Heart left ventricle (tissue), 16 donors: ENCODE results near the gene BMPR2. TPM values are rescaled to one million over a fixed set of nuclear protein-coding genes. Genes with fewer than 3 reads are reported as not detected.
"Not testable (repeated sequence)": the region's sequence is repeated elsewhere in the genome, so short reads cannot be mapped to it uniquely, and the experiment has no call there.

ENCODE experiments used
- ATAC-seq, 4 donors: fragments of 200-7000 bp; cut with Tn5 transposase; one replicate each; pipeline ENCODE4 v1.9.1; 2020 to 2022; ENCODE audit warnings: moderate library complexity in 4 of 4, mild to moderate bottlenecking in 3 of 4, moderate number of reproducible peaks in 1 of 4
- DNase-seq, 5 donors: peaks; one replicate each; pipeline ENCODE4 v3.0.0-alpha.2; 2020
- H3K27ac ChIP-seq, 12 donors: fragments of 200-600 bp; sonication (generic) in 4 of 12; one replicate each; pipeline versions ENCODE4 v1.5.0 to v1.8.0; 2016 to 2022; ENCODE audit warnings: mild to moderate bottlenecking in 2 of 12
- H3K27me3 ChIP-seq, 9 donors: fragments of 200-600 bp; sonication (generic) in 2 of 9; one replicate each; pipeline versions ENCODE4 v1.5.1 to v1.8.0; 2016 to 2022; ENCODE audit warnings: mild to moderate bottlenecking in 3 of 9
- H3K36me3 ChIP-seq, 9 donors: fragments of 200-600 bp; sonication (generic) in 2 of 9; one replicate each; pipeline versions ENCODE4 v1.5.0 to v1.8.0; 2018 to 2022; ENCODE audit warnings: mild to moderate bottlenecking in 2 of 9
- H3K4me1 ChIP-seq, 12 donors: fragments of 200-600 bp; sonication (generic) in 4 of 12; one replicate each; pipeline versions ENCODE4 v1.5.0 to v1.8.0; 2016 to 2022; ENCODE audit warnings: mild to moderate bottlenecking in 3 of 12
- H3K4me3 ChIP-seq, 12 donors: fragments of 200-600 bp; sonication (generic) in 4 of 12; one replicate each; pipeline versions ENCODE4 v1.5.0 to v1.8.0; 2017 to 2022; ENCODE audit warnings: mild to moderate bottlenecking in 9 of 12, moderate library complexity in 4 of 12
- H3K9me3 ChIP-seq, 12 donors: fragments of 200-600 bp; sonication (generic) in 4 of 12; one replicate each; pipeline versions ENCODE4 v1.5.0 to v1.8.0; 2016 to 2022; ENCODE audit warnings: mild to moderate bottlenecking in 1 of 12
- POLR2A ChIP-seq, 2 donors: fragments of 450-650 bp; IDR thresholded peaks; one replicate each; pipeline ENCODE4 v1.6.1; 2017; ENCODE audit warnings: antibody characterized with exemption in 2 of 2, mild to moderate bottlenecking in 2 of 2, moderate library complexity in 2 of 2
- WGBS, 4 donors: extraction: QIAGEN DNeasy Blood & Tissue Kit in 2 of 4; methylation state at CpG; one replicate each; pipeline versions ENCODE4 v1.1.5 to v1.1.7; 2013 to 2018; 5-methylcytosine and 5-hydroxymethylcytosine counted together
- intact Hi-C, 10 donors: fragments of 100-400 bp; cut with DNase I; formaldehyde crosslinking; loops; one replicate each; pipeline versions ENCODE4 v1.11.1 to v1.14.2; 2022
- polyA plus RNA-seq, 2 donors: library from polyadenylated mRNA; stranded (reverse); fragments of 200-250 nt; gene quantifications; one replicate each; pipeline ENCODE4 v1.2.3, GENCODE V29; 2013
- total RNA-seq, 9 donors: library from RNA; depleted of rRNA in 2 of 9; stranded (reverse); fragments of >200 nt in 2 of 9; fragmentation: NEBNext Ultra II Directional in 3 of 9; extraction: Animal tissue kit (Norgen Biotek cat#: 25700) in 3 of 9; gene quantifications; one replicate each; pipeline versions ENCODE4 v1.1.0 to v1.2.4, GENCODE V29; 2016 to 2023
- TF ChIP-seq, protein P1 (sequence below), 12 donors: fragments of 200-600 bp; sonication (generic) in 4 of 12; IDR thresholded peaks; one replicate each; pipeline versions ENCODE4 v1.5.0 to v1.8.0; 2018 to 2022; ENCODE audit warnings: antibody characterized with exemption in 12 of 12, mild to moderate bottlenecking in 5 of 12
- donor health status: ischemic (EF 13 %, LVEDD 7.1; RV severe dilation, severe dysfunction).
- donor health status: healthy with polysubstance abuse.
- donor health status: DM: no; HTN: yes; CAD: no.
- donor health status: DM: no; HTN: no; CAD: no.
- donor health status: ischemic (EF 25% LVEDD 6.9; RV normal size, moderate dysfunction).
- donor health status: ischemic (EF 25% LVEDD 5.7; RV mildly dilated, moderate dysfunction).
- donor health status: healthy.
- donor health status: DM: yes; HTN: yes; CAD: no.
- donor health status: ischemic (EF 35%, LVEDD 5.7; RV mildly dilated, moderate dysfunction).
- donor health status: nonischemic (EF 11% LVEDD 7.7; RV severe dilation, severe dysfunction).
- donor health status: DM: yes; HTN: yes; CAD: no.
- donor health status: PGD.
- donor health status: ischemic (EF 29% LVEDD 5.4; RV normal size, mild dysfunction).
- donor health status: nonischemic (EF 23%, LVEDD 6.1; RV moderate dilation, normal function).

BMPR2 gene
- total and polyA plus RNA-seq, 11 donors, result 9.0 to 81.9 (median 59.9) TPM

DNA sequence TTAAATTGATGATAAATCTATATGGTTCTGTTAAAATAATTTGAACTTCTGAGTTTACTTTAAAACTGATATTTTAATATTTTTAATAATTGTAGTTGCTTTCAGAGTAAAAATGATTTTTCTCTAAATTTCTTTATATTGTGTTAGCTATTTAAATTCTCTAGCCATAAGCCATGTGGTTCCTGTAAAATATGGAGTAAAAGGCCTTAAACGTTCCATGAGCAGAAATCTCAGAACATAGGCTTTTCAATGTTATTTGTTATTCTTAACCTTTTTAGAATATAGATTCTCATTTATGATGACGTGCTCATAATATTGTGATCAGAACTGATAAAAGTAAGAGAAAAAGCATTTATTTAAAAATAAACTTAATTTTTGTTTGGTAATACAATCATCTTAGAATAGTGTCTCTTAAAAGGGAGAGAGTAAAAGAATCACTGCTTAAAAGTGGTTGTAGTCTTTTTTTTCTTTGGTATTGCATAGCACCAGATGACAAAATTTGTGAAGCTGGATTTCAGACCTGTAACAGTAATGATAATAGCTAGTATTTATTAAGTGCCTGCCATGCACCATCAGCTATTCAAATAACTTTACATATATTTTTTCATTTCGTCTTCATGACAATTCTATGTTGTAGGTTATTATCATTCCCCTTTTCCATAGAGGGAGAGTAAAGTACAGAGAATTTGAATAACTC, 2.7 kb downstream of the BMPR2 start:
- TF ChIP-seq, protein P1, sequence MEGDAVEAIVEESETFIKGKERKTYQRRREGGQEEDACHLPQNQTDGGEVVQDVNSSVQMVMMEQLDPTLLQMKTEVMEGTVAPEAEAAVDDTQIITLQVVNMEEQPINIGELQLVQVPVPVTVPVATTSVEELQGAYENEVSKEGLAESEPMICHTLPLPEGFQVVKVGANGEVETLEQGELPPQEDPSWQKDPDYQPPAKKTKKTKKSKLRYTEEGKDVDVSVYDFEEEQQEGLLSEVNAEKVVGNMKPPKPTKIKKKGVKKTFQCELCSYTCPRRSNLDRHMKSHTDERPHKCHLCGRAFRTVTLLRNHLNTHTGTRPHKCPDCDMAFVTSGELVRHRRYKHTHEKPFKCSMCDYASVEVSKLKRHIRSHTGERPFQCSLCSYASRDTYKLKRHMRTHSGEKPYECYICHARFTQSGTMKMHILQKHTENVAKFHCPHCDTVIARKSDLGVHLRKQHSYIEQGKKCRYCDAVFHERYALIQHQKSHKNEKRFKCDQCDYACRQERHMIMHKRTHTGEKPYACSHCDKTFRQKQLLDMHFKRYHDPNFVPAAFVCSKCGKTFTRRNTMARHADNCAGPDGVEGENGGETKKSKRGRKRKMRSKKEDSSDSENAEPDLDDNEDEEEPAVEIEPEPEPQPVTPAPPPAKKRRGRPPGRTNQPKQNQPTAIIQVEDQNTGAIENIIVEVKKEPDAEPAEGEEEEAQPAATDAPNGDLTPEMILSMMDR (IDR thresholded peaks at IDR 0.05), result no peak
- no peak for TF ChIP-seq POLR2A (IDR thresholded peaks at IDR 0.05)
- Histone ChIP-seq H3K4me1 (peaks cover 0 to 52% (median 32%) of the 10 kb centered on the region in 12 donors), H3K4me3 (peak overlapping the region; percentile 64 to 99 (median 85)), H3K27me3 (no peaks in the 10 kb centered on the region), H3K27ac (peak overlapping the region in 10 of 12 donors; percentile 97 to 100 (median 98)), H3K9me3 (no peaks in the 10 kb centered on the region), H3K36me3 (no peaks in the 10 kb centered on the region)
- ATAC-seq (no peak), DNase-seq (no peak)
- 6 to 16% (median 10%) methylated on average over 3 of the region's 3 CpGs for WGBS, 4 donors
- intact Hi-C loops, result loop anchor here (5.0 to 10.0 kb wide), 16 partner anchors 48 to 636 kb away; partner anchors contain the start of genes NBEAL1 (in 1 of the 10), NOP58 (in 1 of the 10) and SUMO1 (in 1 of the 10)

DNA sequence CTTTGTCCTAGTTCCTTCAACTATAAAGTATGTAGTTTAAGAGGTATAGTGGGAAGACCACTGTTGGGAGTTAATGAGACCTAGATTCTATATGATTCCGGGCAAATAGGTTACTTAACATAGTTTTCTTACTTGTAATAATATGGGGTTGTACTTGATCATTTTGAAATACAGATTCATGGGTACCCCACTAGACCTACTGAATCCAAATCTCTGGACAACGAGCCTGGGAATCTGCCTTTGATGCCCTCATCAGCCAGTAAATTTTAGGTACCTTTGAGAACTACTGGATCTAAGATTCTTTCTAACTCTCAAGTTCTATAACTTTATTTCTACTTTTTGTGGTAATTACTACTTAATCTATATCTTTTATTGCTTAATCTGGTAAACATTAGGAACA, 6.6 kb downstream of the BMPR2 start:
- DNase-seq, result no peak
- no peak overlapping the region for H3K27ac ChIP-seq
- WGBS, 4 donors, result 88 to 95% (median 91%) methylated on average over 2 of the region's 2 CpGs
- intact Hi-C loops, result loop anchor here in 2 of 10 donors (10.0 kb wide), 3 partner anchors 52 to 92 kb away; no protein-coding TSS in a partner anchor
- no peaks in the 10 kb centered on the region for H3K9me3 ChIP-seq
- H3K4me3 ChIP-seq, result no peak overlapping the region
- TF ChIP-seq, protein P1 (IDR thresholded peaks at IDR 0.05), result no peak
- TF ChIP-seq POLR2A (IDR thresholded peaks at IDR 0.05), result no peak
- H3K27me3 ChIP-seq, result no peaks in the 10 kb centered on the region
- H3K36me3 ChIP-seq, result peaks cover 0 to 5% (median 0%) of the 10 kb centered on the region in 9 donors
- H3K4me1 ChIP-seq, result peaks cover 0 to 69% (median 56%) of the 10 kb centered on the region in 12 donors
- no peak for ATAC-seq

DNA sequence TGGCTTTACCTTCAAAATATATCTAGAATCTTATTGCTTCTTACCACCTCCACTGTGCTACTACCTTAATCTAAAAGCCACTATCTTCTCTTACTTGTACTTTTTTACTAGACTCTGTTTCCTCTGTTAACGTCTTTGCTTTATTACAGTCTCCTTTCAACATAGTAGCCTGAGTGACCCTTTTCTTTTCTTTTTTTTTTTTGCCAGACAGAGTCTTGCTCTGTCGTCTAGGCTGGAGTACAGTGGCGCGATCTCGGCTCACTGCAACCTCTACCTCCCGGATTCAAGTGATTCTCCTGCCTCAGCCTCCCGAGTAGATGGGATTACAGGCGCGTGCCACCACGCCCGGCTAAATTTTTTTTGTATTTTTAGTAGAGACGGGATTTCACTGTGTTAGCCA, 10.4 kb downstream of the BMPR2 start:
- H3K27ac ChIP-seq, H3K27me3 ChIP-seq, H3K4me3 ChIP-seq, H3K36me3 ChIP-seq, H3K9me3 ChIP-seq, DNase-seq, ATAC-seq: not testable (repeated sequence)
- 87 to 92% (median 88%) methylated on average over 12 of the region's 12 CpGs for WGBS, 4 donors
- peaks cover 0 to 59% (median 37%) of the 10 kb centered on the region in 12 donors for H3K4me1 ChIP-seq
- intact Hi-C loops, result loop anchor here in 2 of 10 donors (10.0 kb wide), 3 partner anchors 48 to 88 kb away; no protein-coding TSS in a partner anchor

DNA sequence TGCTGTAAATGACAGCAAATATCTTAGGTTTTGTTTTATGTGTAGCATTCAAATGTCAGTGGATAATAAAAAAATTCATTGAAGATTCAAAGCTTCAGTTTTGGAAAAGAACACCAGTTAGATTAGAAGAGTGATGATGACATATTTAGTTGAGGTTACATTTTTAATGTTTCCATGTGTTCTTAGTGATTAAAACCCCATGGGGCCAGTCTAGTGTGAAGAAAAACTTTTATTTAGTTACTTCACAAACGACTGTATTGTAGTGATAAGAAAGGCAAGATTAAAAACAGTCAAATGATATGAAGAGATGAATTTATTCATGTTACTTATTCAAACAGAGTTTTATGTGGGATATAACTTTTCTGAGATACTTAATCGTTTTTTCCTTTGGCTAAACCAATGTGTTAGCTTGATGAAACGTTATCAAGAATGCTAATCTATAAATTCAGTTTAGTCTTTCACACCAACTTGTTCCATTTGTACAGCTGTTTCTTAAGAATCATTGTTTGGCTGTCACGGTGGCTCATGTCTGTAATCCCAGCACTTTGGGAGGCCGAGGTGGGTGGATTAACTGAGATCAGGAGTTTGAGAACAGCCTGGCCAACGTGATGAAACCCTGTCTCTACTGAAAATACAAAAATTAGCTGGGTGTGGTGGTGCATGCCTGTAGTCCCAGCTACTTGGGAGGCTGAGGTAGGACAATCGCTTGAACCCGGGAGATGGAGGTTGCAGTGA, 11.6 kb downstream of the BMPR2 start:
- ATAC-seq, result peak in 3 of 4 donors; percentile 34 to 76 (median 65)
- peaks cover 0 to 9% (median 0%) of the 10 kb centered on the region in 9 donors for H3K36me3 ChIP-seq
- 63 to 72% (median 70%) methylated on average over 8 of the region's 8 CpGs for WGBS, 4 donors
- intact Hi-C loops, result loop anchor here in 2 of 10 donors (10.0 kb wide), 3 partner anchors 47 to 87 kb away; no protein-coding TSS in a partner anchor
- H3K9me3 ChIP-seq, result no peaks in the 10 kb centered on the region
- no peak for DNase-seq
- H3K4me3 ChIP-seq, result no peak overlapping the region
- peaks cover 0 to 46% (median 29%) of the 10 kb centered on the region in 12 donors for H3K4me1 ChIP-seq
- TF ChIP-seq POLR2A (IDR thresholded peaks at IDR 0.05), result no peak
- TF ChIP-seq, protein P1 (IDR thresholded peaks at IDR 0.05), result no peak
- H3K27me3 ChIP-seq, result no peaks in the 10 kb centered on the region
- no peak overlapping the region for H3K27ac ChIP-seq
